ENCODE results near the gene USP17L30.
"Not testable (repeated sequence)": the region's sequence is repeated elsewhere in the genome, so short reads cannot be mapped to it uniquely, and the experiment has no call there.

USP17L30 gene

DNA sequence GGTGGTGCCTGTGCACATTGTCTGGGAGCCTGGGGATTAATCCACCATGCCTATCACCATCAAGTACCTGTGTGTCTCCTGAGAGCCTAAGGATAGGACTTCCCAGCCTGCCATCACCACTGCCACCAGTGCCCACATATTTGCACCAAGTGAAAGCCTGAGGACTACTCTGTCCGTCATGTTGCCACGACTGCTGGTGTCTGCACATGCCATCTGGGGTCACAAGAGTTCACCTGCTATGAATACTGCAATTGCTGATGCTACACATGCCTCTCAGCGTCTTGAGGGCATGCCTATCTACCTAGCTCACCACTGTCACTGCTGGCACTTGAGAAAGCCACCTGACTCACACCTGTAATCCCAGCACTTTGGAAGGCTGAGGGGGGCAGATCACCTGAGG, 43.6 kb downstream of the USP17L30 start:
- not testable (repeated sequence) for H3K4me3 Mint-ChIP-seq; DNase-seq; H3K27me3 Mint-ChIP-seq; H3K27ac Mint-ChIP-seq; H3K9me3 Mint-ChIP-seq; ATAC-seq; H3K36me3 Mint-ChIP-seq (ENCODE audit: low read depth); H3K4me1 Mint-ChIP-seq

DNA sequence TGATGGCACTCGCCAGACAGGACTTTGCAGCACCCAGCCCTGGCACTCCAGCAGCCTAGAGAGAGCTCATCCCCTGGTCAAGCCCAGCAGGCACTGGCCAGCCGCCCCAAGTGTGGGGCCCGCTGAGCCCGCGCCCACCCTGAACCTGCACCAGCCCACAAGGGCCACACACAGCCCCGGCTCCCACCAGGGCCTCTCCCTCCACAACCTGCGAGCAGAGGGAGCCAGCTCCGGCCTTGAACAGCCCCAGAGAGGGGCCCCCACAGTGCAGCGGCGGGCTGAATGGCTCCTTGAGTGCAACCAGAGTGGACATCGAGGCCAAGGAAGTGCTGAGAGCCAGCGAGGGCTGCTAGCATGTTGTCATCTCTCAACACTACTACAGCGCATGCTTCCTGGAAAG, 46.9 kb downstream of the USP17L30 start:
- ATAC-seq (no peak), DNase-seq (no peak)
- H3K4me3 Mint-ChIP-seq: no peak overlapping the region
- H3K27ac Mint-ChIP-seq: no peak overlapping the region
- H3K36me3 Mint-ChIP-seq (ENCODE audit: low read depth): no peaks in the 10 kb centered on the region
- peaks cover 8% of the 10 kb centered on the region for H3K9me3 Mint-ChIP-seq
- no peaks in the 10 kb centered on the region for H3K4me1 Mint-ChIP-seq
- peaks cover 4% of the 10 kb centered on the region for H3K27me3 Mint-ChIP-seq

Data from activated naive CD8-positive, alpha-beta T cell treated with anti-CD3 and anti-CD28 coated beads, Interleukin-2, amount 50 U/mL, for 24 hours (primary cell).